Colon (tissue), 2 donors: ENCODE measurements around the gene C5orf15.

ENCODE experiments used
- FAIRE-seq: peaks from 2 replicates; lab custom pipeline; 2012; peaks lifted over from hg19 to GRCh38; lab: Jason Lieb, UNC
- donor health status: control.
- donor health status: control.

The C5orf15 gene

DNA sequence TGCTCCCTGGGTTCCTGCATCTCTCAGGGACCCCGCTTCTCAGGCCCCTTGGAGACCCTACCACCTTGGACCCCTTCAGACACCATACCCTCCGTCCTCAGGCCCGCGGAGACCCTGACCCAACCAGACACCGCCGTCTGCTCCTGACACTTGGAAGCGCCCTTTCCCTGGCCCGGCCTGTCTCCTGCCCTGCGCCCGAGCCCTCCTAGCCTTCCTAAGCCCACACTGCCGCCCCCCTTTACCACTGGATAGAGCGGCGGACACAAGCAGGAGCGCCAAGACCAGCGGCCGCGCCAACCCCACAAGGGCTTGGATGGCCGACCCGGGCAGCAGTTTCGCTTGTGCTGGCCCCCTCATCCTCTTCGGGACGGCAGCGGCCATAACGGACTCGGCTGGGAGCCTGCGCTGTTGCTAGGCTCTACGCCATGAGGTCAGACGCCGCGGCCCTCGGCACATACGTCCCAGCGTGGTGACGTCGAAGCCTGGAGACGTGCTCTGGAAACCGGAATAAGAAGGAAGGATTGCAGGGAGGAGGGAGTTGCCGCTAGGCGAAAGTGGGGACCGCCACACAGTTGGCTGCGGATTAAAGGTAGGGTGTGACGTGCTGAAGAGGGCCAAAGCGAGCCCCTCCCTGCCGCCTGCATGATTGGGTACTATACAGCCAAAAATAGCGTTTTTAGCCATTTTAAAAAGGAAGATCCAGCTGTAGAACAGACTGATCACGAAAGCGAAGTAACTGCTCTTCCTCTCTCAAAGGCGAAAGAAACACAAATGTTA lies at the start of gene C5orf15:
Gene C5orf15, minus strand, starts transcription at position 422 of the 777 bp plus-strand sequence. Its CDS starts 41 bp downstream, at position 381.
- no peak for FAIRE-seq

DNA sequence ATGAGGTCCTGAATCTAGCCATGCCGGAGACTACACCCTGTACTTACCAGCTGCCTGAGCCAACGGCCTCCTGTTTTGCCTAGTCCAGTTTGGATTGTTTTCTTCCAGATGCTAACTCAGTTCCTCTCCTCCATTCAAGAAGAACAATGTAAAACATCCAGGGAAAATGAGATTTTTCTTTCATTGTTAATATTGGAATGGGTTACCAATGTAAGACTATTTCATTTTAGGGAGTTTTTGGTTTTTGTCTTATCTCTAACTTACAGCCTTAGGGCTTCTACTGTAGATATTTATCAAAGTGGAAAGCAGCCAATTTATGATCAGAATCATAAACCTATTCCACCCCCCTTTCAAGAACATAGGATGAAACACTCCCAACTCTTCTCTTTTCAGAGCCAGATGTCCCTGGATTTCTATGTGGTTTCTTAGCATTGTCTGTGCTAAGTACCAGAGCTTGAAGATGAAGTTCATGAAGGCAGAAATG lies 39.9 kb upstream of the C5orf15 start:
- FAIRE-seq: no peak

DNA sequence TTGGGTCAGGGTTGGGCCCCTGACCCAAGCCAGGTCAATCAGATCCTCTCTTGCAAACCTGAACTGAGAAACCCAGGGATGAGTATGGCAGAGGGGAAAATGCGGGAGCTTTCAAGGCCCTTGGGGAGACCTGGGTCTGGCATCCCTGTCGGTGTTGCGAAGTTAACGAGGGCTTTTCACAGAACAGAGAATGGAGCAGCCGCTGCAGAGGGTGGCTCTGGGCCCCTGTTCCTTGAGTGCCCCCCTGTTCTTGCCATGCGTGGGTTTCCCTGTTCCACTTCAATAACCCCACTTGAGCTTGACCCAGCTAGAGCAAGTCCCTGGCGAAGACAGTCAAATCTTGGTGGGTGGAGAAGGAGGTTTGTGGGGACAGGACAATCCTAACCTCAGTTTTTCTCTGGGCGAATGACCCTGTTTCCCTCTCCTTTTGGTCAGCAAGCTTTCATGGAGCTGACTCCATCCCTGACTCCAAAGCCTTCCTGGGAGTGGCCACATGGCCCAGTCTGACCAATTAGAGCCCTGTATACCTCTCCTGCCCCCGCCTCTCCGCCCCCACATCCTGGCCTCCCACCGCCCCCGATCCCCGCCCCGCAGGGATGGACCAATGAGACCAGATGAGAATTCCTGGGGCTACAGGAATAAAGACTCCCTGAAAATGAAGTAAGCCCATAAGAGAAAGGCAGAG lies 39.3 kb upstream of the C5orf15 start:
- FAIRE-seq: no peak

DNA sequence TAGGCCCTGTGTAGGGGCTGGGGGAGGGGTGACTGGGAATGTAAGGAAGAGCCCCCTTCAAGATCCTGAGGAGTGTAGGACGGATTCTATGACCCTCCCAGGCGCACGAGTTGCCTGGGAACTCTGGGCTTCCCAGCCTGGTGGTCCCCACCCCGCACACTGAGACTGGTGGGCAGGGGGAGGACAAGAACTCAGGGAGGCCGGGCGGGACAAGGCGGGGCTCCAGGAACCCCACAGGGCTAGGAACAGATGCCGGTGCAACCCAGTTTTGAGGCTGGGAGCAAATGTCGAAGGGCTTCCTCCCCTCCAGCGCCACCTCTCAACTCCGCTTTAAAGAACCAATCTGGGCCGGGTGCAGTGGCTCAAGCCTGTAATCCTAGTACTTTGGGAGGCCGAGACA lies 37.7 kb upstream of the C5orf15 start:
- no peak for FAIRE-seq

DNA sequence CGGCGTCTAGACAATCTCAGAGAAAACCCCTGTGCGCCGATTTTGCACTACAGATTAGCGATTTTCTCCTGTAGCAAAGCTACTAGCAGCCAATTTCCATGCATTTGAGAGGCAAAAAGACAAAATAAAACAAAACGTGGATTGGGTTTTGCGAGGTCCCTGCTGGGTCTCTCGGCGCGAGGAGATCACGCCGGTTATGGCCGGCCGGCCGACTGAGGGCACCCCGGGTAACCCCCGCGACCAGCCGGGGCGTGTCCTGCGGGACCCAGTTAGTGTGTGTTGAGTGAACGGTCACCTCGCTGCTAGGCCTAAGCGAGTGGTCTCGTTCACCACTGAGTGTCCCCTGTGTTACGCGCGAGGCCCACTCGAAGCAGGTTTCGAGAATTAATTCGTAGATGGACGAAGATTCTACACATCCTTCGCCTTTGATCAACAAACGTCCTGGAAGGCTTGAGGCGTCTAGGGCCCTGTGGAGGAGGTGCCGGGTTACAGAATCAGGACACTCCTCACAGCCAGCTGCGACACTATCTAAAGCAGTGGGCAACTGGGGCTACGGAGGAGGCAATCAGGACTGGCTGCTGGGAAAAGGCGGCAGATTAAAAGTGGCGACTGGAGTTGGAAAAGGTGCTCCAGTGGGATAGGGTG lies 37.1 kb upstream of the C5orf15 start:
- FAIRE-seq: no peak

DNA sequence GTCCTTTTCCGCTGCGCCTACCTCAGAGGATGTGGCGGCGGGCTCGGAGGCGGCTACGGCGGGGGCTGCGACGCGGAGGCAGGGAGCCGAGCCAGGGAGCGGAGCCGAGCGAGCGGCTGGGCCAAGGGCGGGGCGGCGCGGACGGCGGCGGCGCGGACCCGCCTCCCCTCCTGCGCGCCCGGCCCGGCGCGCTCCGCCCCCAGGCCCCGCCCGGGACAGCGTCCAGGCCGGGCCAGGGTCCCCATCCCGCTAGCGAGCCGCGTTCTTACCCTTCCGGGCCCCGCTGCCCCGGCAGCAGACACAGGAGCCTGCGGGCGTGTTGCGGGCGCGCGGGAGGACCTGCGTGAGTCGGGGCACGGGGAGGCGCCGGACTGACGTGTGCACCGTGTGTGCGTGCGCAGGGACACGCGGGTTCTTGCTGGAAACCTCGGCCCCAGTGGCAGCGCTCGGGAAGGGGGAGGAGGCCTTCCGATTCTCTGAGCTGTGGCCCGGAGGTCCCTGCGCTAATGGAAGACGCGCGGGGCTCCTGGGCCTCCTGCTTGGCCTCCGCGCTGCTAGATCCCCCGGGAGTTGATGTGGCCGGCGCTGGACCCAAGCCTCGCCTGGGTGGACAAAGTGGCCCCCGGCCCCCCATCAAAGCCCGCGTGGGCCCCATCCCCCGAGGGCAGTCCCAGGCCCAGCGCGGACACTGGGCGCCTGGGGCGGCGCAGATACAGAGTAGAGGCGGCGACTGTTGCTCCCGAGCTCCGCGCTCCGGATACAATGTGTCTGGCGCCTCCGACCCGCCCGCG lies 36.4 kb upstream of the C5orf15 start, which contains the start of gene VDAC1:
Gene VDAC1, minus strand, starts transcription at position 350 of the 791 bp plus-strand sequence. CDS start 11,963 bp downstream, outside the sequence.
- no peak for FAIRE-seq

DNA sequence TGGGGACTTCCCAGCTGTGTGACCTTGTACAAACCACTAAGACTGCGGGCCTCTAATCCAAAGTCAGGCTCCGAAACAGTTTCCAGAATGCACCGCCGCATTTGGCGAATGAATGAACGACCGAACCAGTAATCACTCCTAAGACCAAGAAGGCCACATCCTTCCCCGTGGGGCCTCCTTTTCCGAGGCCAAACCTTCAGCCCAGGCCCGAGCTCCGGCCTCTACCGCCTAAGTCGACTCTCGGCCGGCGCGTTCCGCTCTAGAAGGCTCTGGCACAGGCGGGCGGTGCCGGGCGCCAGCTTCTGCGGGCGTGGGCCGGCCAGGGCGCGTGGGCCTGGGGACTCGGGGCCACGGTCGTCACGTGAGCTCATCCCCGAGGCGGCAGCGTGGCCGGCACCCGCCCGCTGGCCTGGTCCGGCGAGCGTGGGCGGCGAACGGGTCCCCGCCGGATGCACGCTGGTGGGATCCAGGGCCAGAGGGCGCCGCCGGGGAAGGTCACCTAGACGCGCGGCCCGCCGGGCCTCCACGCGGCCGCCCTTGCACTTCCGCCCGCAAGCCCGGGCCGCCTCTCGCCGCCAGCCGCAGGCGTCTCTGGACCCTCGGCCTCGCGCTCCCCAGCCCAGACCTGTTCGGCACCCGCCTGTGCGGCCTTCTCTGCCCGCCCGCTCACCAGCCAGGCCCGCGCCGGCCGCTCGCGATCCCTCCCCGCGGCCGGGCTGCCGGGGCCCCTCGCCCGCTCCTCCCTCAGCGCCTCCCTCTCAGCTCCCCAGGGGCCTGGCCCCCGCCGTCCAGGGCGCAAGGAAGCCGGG lies 35.6 kb upstream of the C5orf15 start:
- FAIRE-seq: no peak

DNA sequence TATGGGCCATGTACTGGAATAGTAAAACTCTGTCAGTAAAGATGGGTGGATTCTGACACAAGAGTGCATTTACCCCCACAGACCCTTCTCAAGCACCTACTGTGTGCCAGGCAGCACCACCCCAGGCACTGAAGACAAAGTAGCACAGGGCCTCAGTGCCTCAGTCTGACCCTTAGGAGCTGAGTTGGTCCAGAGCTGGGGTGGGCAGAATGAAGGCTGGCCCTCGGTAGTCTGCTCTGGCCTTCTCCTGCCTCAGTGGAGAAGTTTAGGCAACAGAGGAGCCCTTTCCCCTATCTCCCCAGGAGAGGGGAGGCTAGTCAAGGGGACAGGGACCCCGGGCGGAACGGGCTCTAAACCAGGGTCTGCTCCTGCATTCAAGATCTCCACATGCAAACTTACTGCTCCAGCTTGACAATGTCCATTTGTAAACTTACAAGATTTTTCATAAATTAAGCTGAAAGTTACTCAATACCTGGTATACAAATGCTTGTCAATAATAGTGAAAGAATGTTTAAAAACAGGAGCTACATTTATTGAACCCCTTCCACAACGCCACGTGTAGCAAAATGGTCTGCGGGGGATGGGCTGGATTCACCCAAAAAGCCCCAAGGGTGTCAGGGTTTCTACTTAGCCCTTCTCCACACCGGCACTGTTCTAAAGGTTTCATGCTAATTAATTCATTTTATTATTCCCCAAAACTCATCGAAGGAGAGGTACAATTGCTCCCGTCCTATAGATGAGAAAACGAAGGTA lies 34.8 kb upstream of the C5orf15 start:
- no peak for FAIRE-seq

DNA sequence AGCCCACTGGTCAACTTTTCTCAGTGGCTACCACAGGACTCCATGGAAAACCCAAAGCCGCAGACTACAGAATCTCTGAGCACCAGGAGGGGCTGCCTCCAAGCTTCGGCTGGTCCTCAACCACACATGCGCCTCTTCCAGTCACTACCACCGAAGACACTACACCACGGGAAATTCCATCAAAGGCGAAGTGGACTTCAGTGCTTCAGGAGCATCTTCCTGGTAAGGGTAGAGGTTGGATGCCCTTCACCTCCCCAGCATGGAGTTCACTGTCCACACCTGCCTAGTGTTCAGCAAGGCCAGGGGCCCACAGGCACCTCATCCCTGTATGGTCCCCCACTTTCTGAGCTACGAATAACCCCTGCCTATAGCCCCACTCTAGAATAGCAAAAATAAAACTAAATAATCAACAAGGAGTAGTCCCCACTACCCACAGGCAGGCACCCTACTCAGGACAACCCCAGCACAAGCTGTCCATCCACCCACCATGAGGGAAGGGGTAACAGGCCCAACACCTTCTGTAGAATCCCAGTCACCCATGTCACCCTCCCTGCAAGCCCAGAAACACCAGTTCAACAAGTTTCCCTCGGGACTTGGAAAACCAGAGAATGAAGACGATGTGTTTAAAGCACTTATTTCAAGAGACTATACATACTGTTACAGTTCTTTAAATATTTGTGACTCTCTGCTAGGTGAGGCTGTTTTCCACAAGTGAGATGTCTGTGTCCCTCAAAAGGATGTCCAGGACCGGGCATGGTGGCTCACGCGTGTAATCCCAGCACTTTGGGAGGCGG lies 33.7 kb upstream of the C5orf15 start:
- no peak for FAIRE-seq

DNA sequence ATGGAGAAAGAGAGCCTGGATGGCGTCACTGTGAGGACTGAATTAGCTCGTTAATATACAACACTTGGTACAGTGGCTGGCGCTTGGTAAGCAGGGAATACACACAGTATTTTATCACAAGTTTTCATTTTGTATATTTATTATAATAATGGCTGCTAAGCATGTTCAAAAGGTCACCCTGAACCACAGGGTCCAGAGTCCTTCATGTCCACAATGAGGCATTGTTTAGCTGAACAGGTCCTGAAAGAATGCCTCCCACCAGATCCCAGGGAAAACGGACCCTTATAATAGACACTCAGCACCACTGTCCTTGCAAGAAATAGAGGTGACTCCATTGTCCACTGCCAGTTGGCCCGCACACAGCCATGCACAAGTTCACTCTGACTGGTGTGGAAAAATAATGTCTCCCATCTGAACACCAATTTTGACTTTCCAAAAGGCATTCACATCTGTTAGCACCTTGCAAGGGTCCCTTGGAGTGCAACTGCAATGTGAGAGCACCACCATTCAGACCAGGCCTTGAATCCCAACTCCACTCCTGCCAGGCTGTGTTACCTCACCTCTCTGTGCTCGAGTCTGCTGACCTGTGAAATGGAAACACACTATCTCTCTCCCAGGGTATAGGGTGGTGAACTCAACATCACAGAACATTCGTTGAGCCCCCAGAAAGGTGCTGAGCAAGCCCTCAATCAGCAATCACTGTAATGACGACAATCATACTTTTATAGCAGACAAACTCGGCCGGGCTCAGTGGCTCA lies 32.5 kb upstream of the C5orf15 start:
- FAIRE-seq: no peak

DNA sequence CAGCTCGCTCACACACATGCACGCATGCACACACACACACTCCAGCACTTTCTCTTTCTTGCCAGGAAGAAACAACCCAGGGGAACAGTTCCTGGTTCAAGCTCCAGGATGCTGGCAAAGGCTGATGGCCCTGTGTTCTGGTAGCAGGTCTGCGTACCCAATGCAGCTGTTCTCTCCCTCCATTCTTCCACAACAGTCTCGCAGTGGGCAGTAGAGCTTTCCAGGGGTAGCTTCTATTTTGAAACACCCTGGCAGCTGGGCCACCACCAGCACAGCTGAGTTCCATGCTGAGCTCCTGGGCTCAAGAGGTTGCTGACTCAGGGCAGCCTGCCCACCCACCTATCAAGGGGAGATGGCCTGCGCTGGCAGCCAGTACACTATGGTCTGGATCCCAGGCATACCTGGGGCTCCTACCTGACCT lies 31.7 kb upstream of the C5orf15 start:
- no peak for FAIRE-seq

DNA sequence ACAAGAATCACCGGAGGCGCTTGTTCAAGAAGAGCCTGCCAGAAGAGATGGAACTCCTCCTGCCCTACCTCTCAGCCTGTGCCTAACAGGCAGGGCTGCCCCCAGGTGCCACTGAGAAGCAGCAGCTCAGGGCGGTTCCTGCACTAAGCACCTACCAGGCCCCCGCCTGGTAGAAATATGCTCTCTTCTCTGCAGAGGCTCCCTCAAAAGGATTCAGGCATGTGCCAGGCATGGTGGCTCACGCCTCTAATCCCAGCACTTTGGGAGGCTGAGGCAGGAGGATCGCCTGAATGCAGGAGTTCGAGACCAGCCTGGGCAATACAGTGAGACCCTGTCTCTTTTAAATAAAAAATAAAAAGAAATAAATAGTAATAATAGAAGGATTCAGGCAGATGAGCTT lies 30.4 kb upstream of the C5orf15 start:
- no peak for FAIRE-seq

DNA sequence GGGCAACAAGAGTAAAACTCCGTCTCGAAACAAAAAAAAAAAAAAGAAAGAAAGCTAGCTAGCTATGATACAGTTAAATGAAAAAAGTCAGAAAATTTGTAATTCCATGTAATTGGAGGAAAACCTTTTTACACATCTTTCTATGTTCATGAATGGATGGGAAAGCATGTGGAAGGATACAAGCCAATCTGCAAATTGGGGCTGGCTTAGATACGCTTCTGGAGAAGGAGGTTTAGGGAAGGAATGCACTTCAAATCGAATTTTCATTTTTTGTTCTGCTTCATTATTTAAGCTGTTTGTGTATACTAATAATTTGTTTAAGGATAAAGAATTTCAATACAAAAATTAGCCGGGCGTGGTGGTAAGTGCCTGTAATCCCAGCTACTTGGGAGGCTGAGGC lies 29.6 kb upstream of the C5orf15 start:
- FAIRE-seq: no peak

DNA sequence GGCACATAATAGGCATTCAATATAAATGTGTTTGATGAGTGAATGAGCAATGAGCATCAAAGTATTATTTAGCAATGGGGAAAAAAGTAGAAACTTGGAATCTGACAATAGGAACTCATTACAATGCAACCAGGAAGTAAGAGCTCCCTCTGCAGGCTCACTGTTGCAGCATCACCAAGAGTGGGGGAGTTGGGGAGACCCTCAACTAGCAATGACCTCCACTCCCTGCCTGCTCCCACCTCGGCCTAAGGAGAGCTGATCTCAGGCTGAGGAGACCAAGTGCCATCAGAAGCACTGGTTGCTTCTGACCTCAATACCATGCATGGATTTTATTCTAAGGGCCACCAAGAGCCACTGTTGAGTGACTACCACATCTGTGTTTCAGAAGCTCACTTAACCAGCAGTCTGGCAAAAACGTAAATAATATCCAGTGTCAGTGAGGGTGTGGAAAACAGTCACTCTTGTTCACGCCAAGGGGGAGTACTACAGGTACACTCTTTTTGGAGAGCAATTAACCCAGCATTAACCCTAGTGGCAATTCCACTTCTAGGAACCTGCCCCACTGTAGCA lies 28.3 kb upstream of the C5orf15 start:
- no peak for FAIRE-seq

DNA sequence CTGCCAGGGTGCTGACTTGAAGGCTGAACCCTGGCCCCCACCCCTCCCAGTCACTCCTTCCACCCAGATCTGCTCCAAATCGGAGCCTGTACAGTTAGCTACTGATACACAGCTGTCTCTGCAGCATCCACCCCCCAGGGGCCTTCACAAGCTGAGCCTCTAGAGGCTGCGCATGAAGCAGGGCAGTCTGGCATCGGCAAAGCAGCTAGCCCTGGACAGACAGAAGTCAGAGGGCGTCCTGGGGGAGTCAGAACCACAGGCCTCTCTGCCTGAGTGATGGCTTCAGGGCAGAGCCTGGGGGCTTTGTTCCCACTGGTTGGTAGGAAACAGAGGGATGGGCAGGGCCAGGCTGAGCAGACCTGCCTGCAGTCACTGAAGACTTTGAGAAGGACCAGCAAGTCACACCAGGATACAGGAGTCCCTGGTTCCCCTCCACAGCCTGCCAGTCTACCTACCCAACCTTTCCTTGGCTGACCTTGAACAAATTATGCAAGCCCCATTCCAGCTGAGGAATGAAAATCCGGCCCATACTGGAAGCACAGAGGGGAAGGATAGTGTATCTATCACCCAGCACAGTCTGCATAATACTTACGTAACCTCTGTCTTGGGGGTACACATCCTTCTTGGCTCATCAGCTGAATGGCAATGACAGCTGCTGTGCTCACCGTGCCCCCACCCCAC lies 27.6 kb upstream of the C5orf15 start:
- no peak for FAIRE-seq

DNA sequence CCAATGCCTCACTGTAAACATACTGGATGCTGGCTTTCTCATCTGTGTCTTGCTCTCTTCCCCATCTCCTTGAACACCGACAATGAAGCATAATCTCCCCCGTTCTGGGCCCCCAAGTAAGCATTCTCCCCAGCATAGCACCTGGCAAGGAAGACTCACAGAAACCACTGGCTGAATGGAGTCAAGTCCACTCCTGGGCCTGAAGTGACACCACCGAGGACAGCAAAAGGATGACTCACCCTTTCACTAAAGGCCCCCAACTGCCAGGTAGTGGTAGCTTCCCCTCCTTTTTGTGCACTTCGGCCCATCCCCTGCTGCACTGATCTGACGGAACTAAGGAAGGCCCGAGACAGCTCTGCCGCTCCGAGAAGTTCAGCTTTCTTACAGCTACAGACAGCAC lies 26.9 kb upstream of the C5orf15 start:
- no peak for FAIRE-seq

DNA sequence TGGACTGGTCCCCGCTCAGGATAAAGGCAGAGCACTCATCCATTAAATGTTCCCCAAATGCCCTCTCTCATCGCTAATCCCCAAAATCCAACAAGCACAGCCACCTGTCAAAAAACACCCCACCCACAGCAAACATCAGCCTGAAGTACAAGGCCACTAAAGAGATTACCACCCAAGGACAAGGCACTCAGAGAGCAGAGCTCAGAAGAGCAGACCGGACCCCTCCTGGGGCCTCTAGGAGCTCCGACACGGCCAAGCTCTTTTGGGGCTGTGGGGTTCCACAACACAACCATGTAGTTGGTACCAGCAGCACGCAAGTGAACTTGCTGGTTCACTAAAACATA lies 26.5 kb upstream of the C5orf15 start:
- FAIRE-seq: no peak
